HepG2 (cell line): ENCODE measurements around the gene KPNA3. TPM values are rescaled to one million over a fixed set of nuclear protein-coding genes. Genes with fewer than 3 reads are reported as not detected.

Source experiments
- ATAC-seq: fragments of 200-7000 bp; cut with Tn5 transposase; 3 replicates; pipeline ENCODE4 v1.9.1; 2020; ENCODE audit warnings: mild to moderate bottlenecking, moderate library complexity
- BruUV-seq: library from RNA; stranded (reverse); fragments of 400-500 nt; replicated peaks from 2 replicates; lab custom pipeline; 2021; lab: Mats Ljungman, UMichigan
- CTCF ChIA-PET: fragments of 300-600 bp; formaldehyde crosslinking; extraction: SDS; loops from one replicate; lab custom pipeline; 2021; ENCODE audit warnings: low total read pairs, inconsistent platforms, low intra/inter-chr PET ratio; lab: Yijun Ruan, JAX
- POLR2A ChIA-PET: fragments of 350-600 bp; sonication (Branson Sonifier 250); formaldehyde crosslinking; loops from one replicate; lab custom pipeline; 2020; ENCODE audit warnings: antibody characterized with exemption, inconsistent platforms; lab: Yijun Ruan, JAX
- DNase-seq: peaks from one replicate; pipeline ENCODE4 v3.0.0-alpha.2; 2015; ENCODE audit warnings: low spot score
- FAIRE-seq: peaks from 3 replicates; lab custom pipeline; 2011; peaks lifted over from hg19 to GRCh38; lab: Jason Lieb, UNC
- H2AFZ ChIP-seq: one replicate; pipeline ENCODE4 v1.6.1; 2011; ENCODE audit warnings: low read length, inconsistent platforms
- H3K27ac ChIP-seq: fragments of 300-600 bp; 3 replicates; pipeline ENCODE4 v1.8.0; 2011; ENCODE audit warnings: mixed run types, mild to moderate bottlenecking, mixed read lengths, low read length, inconsistent platforms; ENCODE audit not compliant: insufficient read depth; ENCODE audit errors: extremely low read length
- H3K27me3 ChIP-seq, 2 experiments: fragments of 200-600 bp in 1 of 2; 2 replicates in 1 of 2; 3 replicates in 1 of 2; pipeline versions ENCODE4 v1.6.0 to v1.8.0; 2011; ENCODE audit warnings: low read length in 2 of 2, mild to moderate bottlenecking in 2 of 2, moderate library complexity in 2 of 2, inconsistent platforms in 1 of 2; ENCODE audit not compliant: insufficient read depth in 2 of 2, control insufficient read depth in 1 of 2
- H3K36me3 ChIP-seq, 2 experiments: fragments of 200-600 bp in 1 of 2; replicated peaks in 1 of 2; 2 replicates in 1 of 2; 3 replicates in 1 of 2; pipeline versions ENCODE4 v1.5.1 to v1.8.0; 2011; ENCODE audit warnings: low read length in 2 of 2, inconsistent platforms in 1 of 2; ENCODE audit not compliant: insufficient read depth in 2 of 2, control insufficient read depth in 1 of 2
- H3K4me1 ChIP-seq: 2 replicates; pipeline ENCODE4 v1.5.1; 2012; ENCODE audit warnings: low read length, inconsistent platforms; ENCODE audit not compliant: insufficient read depth
- H3K4me2 ChIP-seq: 2 replicates; pipeline ENCODE4 v1.6.0; 2011; ENCODE audit warnings: low read depth, low read length, inconsistent platforms
- H3K4me3 ChIP-seq, 3 experiments: fragments of 200-600 bp in 1 of 3; sonication (generic), shearing (Covaris generic) in 1 of 3; replicated peaks in 1 of 3; 2 replicates each; pipeline ENCODE4 v1.5.1; 2011 to 2016; ENCODE audit warnings: low read length in 3 of 3, inconsistent platforms in 2 of 3, low read depth in 2 of 3, mild to moderate bottlenecking in 2 of 3, control low read depth in 1 of 3, mixed read lengths in 1 of 3; ENCODE audit not compliant: insufficient read depth in 1 of 3
- H3K79me2 ChIP-seq: one replicate; pipeline ENCODE4 v1.6.1; 2011; ENCODE audit warnings: low read length, inconsistent platforms; ENCODE audit not compliant: insufficient read depth
- H3K9ac ChIP-seq: 2 replicates; pipeline ENCODE4 v1.6.0; 2011; ENCODE audit warnings: mild to moderate bottlenecking, low read depth, low read length, inconsistent platforms; ENCODE audit not compliant: insufficient read depth
- H3K9me3 ChIP-seq: 2 replicates; pipeline ENCODE4 v1.5.1; 2012; ENCODE audit warnings: mild to moderate bottlenecking, low read length
- H4K20me1 ChIP-seq: 2 replicates; pipeline ENCODE4 v1.6.0; 2011; ENCODE audit warnings: inconsistent platforms, mild to moderate bottlenecking, low read length, moderate library complexity; ENCODE audit not compliant: insufficient read depth
- HHEX ChIP-seq: IDR thresholded peaks from 2 replicates; pipeline ENCODE4 v1.6.1; 2016; ENCODE audit warnings: control low read depth
- MIXL1 ChIP-seq: IDR thresholded peaks from 2 replicates; pipeline ENCODE4 v1.6.1; 2016
- SMAD3 ChIP-seq: sonication (generic); formaldehyde crosslinking; IDR thresholded peaks from 2 replicates; pipeline ENCODE4 v1.4.0; 2020; ENCODE audit warnings: missing genetic modification reagents
- ZFY ChIP-seq: sonication (generic); formaldehyde crosslinking; IDR thresholded peaks from 2 replicates; pipeline ENCODE4 v1.4.0; 2020; ENCODE audit warnings: missing genetic modification reagents
- ZNF260 ChIP-seq: sonication (generic); formaldehyde crosslinking; IDR thresholded peaks from 2 replicates; pipeline ENCODE4 v1.4.0; 2020; ENCODE audit warnings: missing genetic modification reagents, low read depth, mild to moderate bottlenecking, borderline replicate concordance
- ZNF337 ChIP-seq: sonication (generic); formaldehyde crosslinking; IDR thresholded peaks from 2 replicates; pipeline ENCODE4 v1.5.1; 2020; ENCODE audit warnings: missing genetic modification reagents, low read depth, mild to moderate bottlenecking, borderline replicate concordance
- in situ Hi-C: cut with HindIII; loops from 2 replicates; pipeline ENCODE4 v1.10.0; 2017; ENCODE audit warnings: low pct_unique_long_range_greater_than_20kb; ENCODE audit not compliant: extremely low pct_ligation_motif_present
- intact Hi-C: fragments of 100-400 bp; cut with micrococcal nuclease; formaldehyde crosslinking; loops from one replicate; pipeline ENCODE4 v1.10.0; 2022; ENCODE audit not compliant: unreplicated experiment
- polyA plus RNA-seq, 8 experiments: library from polyadenylated mRNA; depleted of rRNA in 3 of 8; stranded (reverse) in 7 of 8; unstranded in 1 of 8; fragments of >200 nt; fragmentation: Illumina TruSeq in 4 of 8; extraction: Trizol in 4 of 8; gene quantifications; 2 replicates each; pipeline versions ENCODE4 v1.2.1 to v1.2.3, GENCODE V29; 2011 to 2016; ENCODE audit warnings: low read depth in 4 of 8, missing spikeins in 1 of 8, mixed read lengths in 1 of 8; ENCODE audit not compliant: insufficient read depth in 1 of 8
- total RNA-seq, 5 experiments: library from RNA; depleted of rRNA; stranded (reverse); fragments of >200 nt; fragmentation: Illumina TruSeq; extraction: Trizol; gene quantifications; 2 replicates each; pipeline ENCODE4 v1.2.3, GENCODE V29; 2016; ENCODE audit warnings: low read depth in 1 of 5
- TF ChIP-seq, protein P1 (sequence below): sonication (generic); formaldehyde crosslinking; IDR thresholded peaks from 2 replicates; pipeline ENCODE4 v1.4.0; 2020; ENCODE audit warnings: missing genetic modification reagents
- TF ChIP-seq, protein P2 (sequence below): sonication (generic); formaldehyde crosslinking; IDR thresholded peaks from 2 replicates; pipeline ENCODE4 v1.4.0; 2020; ENCODE audit warnings: missing genetic modification reagents, borderline replicate concordance
- TF ChIP-seq, protein P3 (sequence below): sonication (generic); formaldehyde crosslinking; IDR thresholded peaks from 2 replicates; pipeline ENCODE4 v1.4.0; 2020; ENCODE audit warnings: missing genetic modification reagents, borderline replicate concordance

KPNA3 gene
- total and polyA plus RNA-seq, 2 of the 13 experiments (the other 11 are each of a cell fraction or from before 2014, with no cell fraction given): 13.0 to 28.9 TPM

DNA sequence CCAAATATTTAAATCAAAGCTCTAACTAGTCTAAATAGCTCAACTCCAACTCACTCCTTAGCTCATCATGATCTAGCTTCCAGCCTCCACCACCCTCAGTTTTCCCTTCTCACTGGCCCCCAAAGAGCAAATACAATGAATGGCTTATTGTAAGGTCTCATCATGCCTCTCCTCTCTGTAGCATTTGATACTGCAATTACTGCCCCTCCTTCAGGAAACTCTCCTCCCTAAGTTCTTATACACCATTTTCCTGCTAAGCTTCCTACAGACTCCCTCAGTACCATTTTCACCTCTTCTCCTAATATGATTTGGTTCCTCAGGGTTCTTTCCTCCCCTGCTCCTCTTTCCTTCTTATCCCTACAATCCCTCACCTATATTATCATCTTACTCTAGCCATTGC, 12.8 kb downstream of the KPNA3 start:
- Histone ChIP-seq H3K9me3 (no peaks in the 10 kb centered on the region), H4K20me1 (no peaks in the 10 kb centered on the region; the same call in 1 of the 2 replicates), H3K27me3 (no peaks in the 10 kb centered on the region), H2AFZ (no peak overlapping the region), H3K9ac (no peak overlapping the region), H3K79me2 (peaks cover 95% of the 10 kb centered on the region), H3K4me3 (no peak overlapping the region), H3K4me1 (peaks cover 66% of the 10 kb centered on the region), H3K36me3 (no peaks in the 10 kb centered on the region), H3K27ac (no peak overlapping the region), H3K4me2 (no peak overlapping the region)
- no TSS peak for BruUV-seq
- intact Hi-C loops (no loop called here), in situ Hi-C loops (no loop called here)
- FAIRE-seq (no peak), ATAC-seq (no peak), DNase-seq (no peak)
- ChIA-PET CTCF (no interaction called here), POLR2A (interaction anchor here (1.4 kb wide), 1 partner anchor 13 kb away, joined by 4 read pairs; the partner anchor contains the start of gene KPNA3)
- TF ChIP-seq ZFY (CRISPR knock-in tag) (no peak), SMAD3 (CRISPR knock-in tag) (no peak), ZNF260 (no peak), MIXL1 (CRISPR knock-in tag) (no peak), HHEX (CRISPR knock-in tag) (no peak), ZNF337 (CRISPR knock-in tag) (no peak)
- TF ChIP-seq, protein P1, sequence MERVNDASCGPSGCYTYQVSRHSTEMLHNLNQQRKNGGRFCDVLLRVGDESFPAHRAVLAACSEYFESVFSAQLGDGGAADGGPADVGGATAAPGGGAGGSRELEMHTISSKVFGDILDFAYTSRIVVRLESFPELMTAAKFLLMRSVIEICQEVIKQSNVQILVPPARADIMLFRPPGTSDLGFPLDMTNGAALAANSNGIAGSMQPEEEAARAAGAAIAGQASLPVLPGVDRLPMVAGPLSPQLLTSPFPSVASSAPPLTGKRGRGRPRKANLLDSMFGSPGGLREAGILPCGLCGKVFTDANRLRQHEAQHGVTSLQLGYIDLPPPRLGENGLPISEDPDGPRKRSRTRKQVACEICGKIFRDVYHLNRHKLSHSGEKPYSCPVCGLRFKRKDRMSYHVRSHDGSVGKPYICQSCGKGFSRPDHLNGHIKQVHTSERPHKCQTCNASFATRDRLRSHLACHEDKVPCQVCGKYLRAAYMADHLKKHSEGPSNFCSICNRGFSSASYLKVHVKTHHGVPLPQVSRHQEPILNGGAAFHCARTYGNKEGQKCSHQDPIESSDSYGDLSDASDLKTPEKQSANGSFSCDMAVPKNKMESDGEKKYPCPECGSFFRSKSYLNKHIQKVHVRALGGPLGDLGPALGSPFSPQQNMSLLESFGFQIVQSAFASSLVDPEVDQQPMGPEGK (CRISPR knock-in tag): no peak
- TF ChIP-seq, protein P2, sequence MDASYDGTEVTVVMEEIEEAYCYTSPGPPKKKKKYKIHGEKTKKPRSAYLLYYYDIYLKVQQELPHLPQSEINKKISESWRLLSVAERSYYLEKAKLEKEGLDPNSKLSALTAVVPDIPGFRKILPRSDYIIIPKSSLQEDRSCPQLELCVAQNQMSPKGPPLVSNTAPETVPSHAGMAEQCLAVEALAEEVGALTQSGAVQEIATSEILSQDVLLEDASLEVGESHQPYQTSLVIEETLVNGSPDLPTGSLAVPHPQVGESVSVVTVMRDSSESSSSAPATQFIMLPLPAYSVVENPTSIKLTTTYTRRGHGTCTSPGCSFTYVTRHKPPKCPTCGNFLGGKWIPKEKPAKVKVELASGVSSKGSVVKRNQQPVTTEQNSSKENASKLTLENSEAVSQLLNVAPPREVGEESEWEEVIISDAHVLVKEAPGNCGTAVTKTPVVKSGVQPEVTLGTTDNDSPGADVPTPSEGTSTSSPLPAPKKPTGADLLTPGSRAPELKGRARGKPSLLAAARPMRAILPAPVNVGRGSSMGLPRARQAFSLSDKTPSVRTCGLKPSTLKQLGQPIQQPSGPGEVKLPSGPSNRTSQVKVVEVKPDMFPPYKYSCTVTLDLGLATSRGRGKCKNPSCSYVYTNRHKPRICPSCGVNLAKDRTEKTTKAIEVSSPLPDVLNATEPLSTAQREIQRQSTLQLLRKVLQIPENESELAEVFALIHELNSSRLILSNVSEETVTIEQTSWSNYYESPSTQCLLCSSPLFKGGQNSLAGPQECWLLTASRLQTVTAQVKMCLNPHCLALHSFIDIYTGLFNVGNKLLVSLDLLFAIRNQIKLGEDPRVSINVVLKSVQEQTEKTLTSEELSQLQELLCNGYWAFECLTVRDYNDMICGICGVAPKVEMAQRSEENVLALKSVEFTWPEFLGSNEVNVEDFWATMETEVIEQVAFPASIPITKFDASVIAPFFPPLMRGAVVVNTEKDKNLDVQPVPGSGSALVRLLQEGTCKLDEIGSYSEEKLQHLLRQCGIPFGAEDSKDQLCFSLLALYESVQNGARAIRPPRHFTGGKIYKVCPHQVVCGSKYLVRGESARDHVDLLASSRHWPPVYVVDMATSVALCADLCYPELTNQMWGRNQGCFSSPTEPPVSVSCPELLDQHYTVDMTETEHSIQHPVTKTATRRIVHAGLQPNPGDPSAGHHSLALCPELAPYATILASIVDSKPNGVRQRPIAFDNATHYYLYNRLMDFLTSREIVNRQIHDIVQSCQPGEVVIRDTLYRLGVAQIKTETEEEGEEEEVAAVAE (CRISPR knock-in tag): no peak
- TF ChIP-seq, protein P3, sequence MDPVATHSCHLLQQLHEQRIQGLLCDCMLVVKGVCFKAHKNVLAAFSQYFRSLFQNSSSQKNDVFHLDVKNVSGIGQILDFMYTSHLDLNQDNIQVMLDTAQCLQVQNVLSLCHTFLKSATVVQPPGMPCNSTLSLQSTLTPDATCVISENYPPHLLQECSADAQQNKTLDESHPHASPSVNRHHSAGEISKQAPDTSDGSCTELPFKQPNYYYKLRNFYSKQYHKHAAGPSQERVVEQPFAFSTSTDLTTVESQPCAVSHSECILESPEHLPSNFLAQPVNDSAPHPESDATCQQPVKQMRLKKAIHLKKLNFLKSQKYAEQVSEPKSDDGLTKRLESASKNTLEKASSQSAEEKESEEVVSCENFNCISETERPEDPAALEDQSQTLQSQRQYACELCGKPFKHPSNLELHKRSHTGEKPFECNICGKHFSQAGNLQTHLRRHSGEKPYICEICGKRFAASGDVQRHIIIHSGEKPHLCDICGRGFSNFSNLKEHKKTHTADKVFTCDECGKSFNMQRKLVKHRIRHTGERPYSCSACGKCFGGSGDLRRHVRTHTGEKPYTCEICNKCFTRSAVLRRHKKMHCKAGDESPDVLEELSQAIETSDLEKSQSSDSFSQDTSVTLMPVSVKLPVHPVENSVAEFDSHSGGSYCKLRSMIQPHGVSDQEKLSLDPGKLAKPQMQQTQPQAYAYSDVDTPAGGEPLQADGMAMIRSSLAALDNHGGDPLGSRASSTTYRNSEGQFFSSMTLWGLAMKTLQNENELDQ (CRISPR knock-in tag): no peak
- TF ChIP-seq, all 625 proteins: peak for 0
